PC-9 (cell line): Measurements from ENCODE around the gene IARS2. TPM values are rescaled to one million over a fixed set of nuclear protein-coding genes. Genes with fewer than 3 reads are reported as not detected.

Source experiments
- BruUV-seq: library from RNA; stranded (reverse); fragments of 400-500 nt; replicated peaks from 2 replicates; lab custom pipeline; 2021; lab: Mats Ljungman, UMichigan
- CTCF ChIA-PET: fragments of 300-600 bp; sonication (Branson Sonifier 250); formaldehyde crosslinking; loops from one replicate; lab custom pipeline; 2022; ENCODE audit warnings: antibody characterized with exemption; lab: Charles Lee
- POLR2A ChIA-PET: fragments of 300-600 bp; sonication (Branson Sonifier 250); formaldehyde crosslinking; loops from one replicate; lab custom pipeline; 2022; ENCODE audit warnings: antibody characterized with exemption; ENCODE audit not compliant: unreplicated experiment; lab: Charles Lee
- DNase-seq, 2 experiments: peaks; one replicate each; pipeline versions ENCODE4 v3.0.0 to v3.0.0-alpha.2; 2015 to 2022; ENCODE audit warnings: mixed read lengths in 1 of 2
- H2AFZ ChIP-seq: fragments of 200-600 bp; sonication (generic); 2 replicates; pipeline ENCODE4 v1.8.1; 2017; ENCODE audit warnings: antibody characterized with exemption
- H3F3A ChIP-seq: fragments of 200-600 bp; sonication (generic); 2 replicates; pipeline ENCODE4 v1.8.1; 2017; ENCODE audit warnings: antibody characterized with exemption, mild to moderate bottlenecking, low read depth; ENCODE audit not compliant: insufficient read depth
- H3K27ac ChIP-seq: fragments of 200-600 bp; sonication (generic); 2 replicates; pipeline ENCODE4 v1.6.1; 2016; ENCODE audit warnings: mixed run types
- H3K27me3 ChIP-seq: fragments of 200-600 bp; sonication (generic); 2 replicates; pipeline ENCODE4 v1.6.1; 2016; ENCODE audit warnings: low read depth, mixed run types; ENCODE audit not compliant: insufficient read depth
- H3K36me3 ChIP-seq: fragments of 200-600 bp; sonication (generic); 2 replicates; pipeline ENCODE4 v1.6.1; 2016; ENCODE audit warnings: low read depth, mixed run types
- H3K4me1 ChIP-seq: fragments of 200-600 bp; sonication (generic); replicated peaks from 2 replicates; pipeline ENCODE4 v1.6.1; 2016; ENCODE audit warnings: mixed run types; ENCODE audit not compliant: insufficient read depth
- H3K4me2 ChIP-seq: fragments of 200-600 bp; sonication (generic); 2 replicates; pipeline ENCODE4 v1.6.1; 2017; ENCODE audit warnings: mixed run types
- H3K4me3 ChIP-seq: fragments of 200-600 bp; sonication (generic); 2 replicates; pipeline ENCODE4 v1.6.1; 2016; ENCODE audit warnings: mixed run types
- H3K79me2 ChIP-seq: fragments of 200-600 bp; sonication (generic); 2 replicates; pipeline ENCODE4 v1.6.1; 2017; ENCODE audit warnings: low read depth, mixed run types
- H3K9me2 ChIP-seq: fragments of 200-600 bp; sonication (generic); 2 replicates; pipeline ENCODE4 v1.8.1; 2017; ENCODE audit warnings: mild to moderate bottlenecking; ENCODE audit not compliant: insufficient read depth
- H3K9me3 ChIP-seq: fragments of 200-600 bp; sonication (generic); 2 replicates; pipeline ENCODE4 v1.8.1; 2016; ENCODE audit warnings: low read depth; ENCODE audit not compliant: insufficient read depth
- H4K20me1 ChIP-seq: fragments of 200-600 bp; sonication (generic); 2 replicates; pipeline ENCODE4 v1.8.1; 2017; ENCODE audit not compliant: insufficient read depth
- CTCF ChIP-seq: fragments of 200-600 bp; sonication (generic); conservative IDR thresholded peaks from 2 replicates; pipeline ENCODE4 v1.6.1; 2017; ENCODE audit warnings: mixed run types, antibody characterized with exemption, mild to moderate bottlenecking, moderate library complexity
- EZH2 ChIP-seq: fragments of 200-600 bp; sonication (generic); IDR thresholded peaks from 2 replicates; pipeline ENCODE4 v1.8.0; 2017; ENCODE audit warnings: antibody characterized with exemption, low read depth
- intact Hi-C: fragments of 100-400 bp; cut with micrococcal nuclease; formaldehyde crosslinking; loops from one replicate; pipeline ENCODE4 v1.10.0; 2022; ENCODE audit not compliant: unreplicated experiment
- microRNA-seq: library from miRNA; unstranded; fragments of <30 nt; microRNA quantifications from one replicate; pipeline ENCODE4 v1.2.0, GENCODE V29; 2021; ENCODE audit warnings: borderline number of aligned reads, borderline replicate concordance
- total RNA-seq: library from RNA; stranded (reverse); gene quantifications from 2 replicates; pipeline ENCODE4 v1.2.3, GENCODE V29; 2021

IARS2 gene
- total RNA-seq, 1 experiment from 2014 or later = 155 TPM

- Histone ChIP-seq H2AFZ (no peak overlapping the region), H3K4me2 (no peak overlapping the region), H3K4me3 (no peak overlapping the region), H3F3A (peaks cover 21% of the 10 kb centered on the region; the same call in 1 of the 2 replicates), H3K9me3 (no peaks in the 10 kb centered on the region), H3K4me1 (no peaks in the 10 kb centered on the region), H4K20me1 (peaks cover 5% of the 10 kb centered on the region), H3K36me3 (peaks cover 28% of the 10 kb centered on the region), H3K27me3 (no peaks in the 10 kb centered on the region), H3K79me2 (no peaks in the 10 kb centered on the region), H3K27ac (no peak overlapping the region), H3K9me2 (no peaks in the 10 kb centered on the region)
- DNase-seq = no peak
- intact Hi-C loops = loop anchor here (5.0 kb wide), 1 partner anchor 904 kb away; no protein-coding TSS in a partner anchor
- CTCF ChIA-PET = no interaction called here
- POLR2A ChIA-PET = no interaction called here
- BruUV-seq = no TSS peak
- TF ChIP-seq EZH2 = no peak
- TF ChIP-seq CTCF = no peak
Measured at GRCh38 chr1:220188538-220188937, 94.6 kb downstream of the IARS2 start.

GRCh38 chr1:220189750-220190347 is 95.9 kb downstream of the IARS2 start:
- intact Hi-C loops = loop anchor here (1.0 to 5.0 kb wide), 2 partner anchors 586 to 902 kb away; no protein-coding TSS in a partner anchor
- TF ChIP-seq EZH2 (no peak), CTCF (peak; percentile 69)
- H3K4me1 ChIP-seq = no peaks in the 10 kb centered on the region
- H4K20me1 ChIP-seq = peaks cover under 1% of the 10 kb centered on the region
- POLR2A ChIA-PET = interaction anchor here (0.7 kb wide), 1 partner anchor 543 kb away, joined by 4 read pairs; no protein-coding TSS in a partner anchor
- no peak overlapping the region for H3K4me3 ChIP-seq
- no peak overlapping the region for H3K4me2 ChIP-seq
- no peak overlapping the region for H2AFZ ChIP-seq
- peaks cover 28% of the 10 kb centered on the region for H3K36me3 ChIP-seq
- CTCF ChIA-PET = interaction anchor here (0.6 to 1.0 kb wide), 3 partner anchors 533 to 614 kb away, joined by 3 to 5 read pairs (median 3); no protein-coding TSS in a partner anchor
- DNase-seq = no peak
- no peaks in the 10 kb centered on the region for H3K9me2 ChIP-seq
- H3K79me2 ChIP-seq = no peaks in the 10 kb centered on the region
- H3K27me3 ChIP-seq = no peaks in the 10 kb centered on the region
- H3F3A ChIP-seq = peaks cover 19% of the 10 kb centered on the region; the same call in 1 of the 2 replicates
- no TSS peak for BruUV-seq
- H3K9me3 ChIP-seq = no peaks in the 10 kb centered on the region
- no peak overlapping the region for H3K27ac ChIP-seq

- TF ChIP-seq EZH2 = no peak
- no peak for TF ChIP-seq CTCF
- no peak overlapping the region for H3K4me2 ChIP-seq
- no peaks in the 10 kb centered on the region for H3K4me1 ChIP-seq
- 0 out of 2 replicates have a peak overlapping the region, but pooled peaks have one; percentile 12 for H3K27ac ChIP-seq
- no TSS peak for BruUV-seq
- no peaks in the 10 kb centered on the region for H4K20me1 ChIP-seq
- no peaks in the 10 kb centered on the region for H3K9me2 ChIP-seq
- peaks cover 20% of the 10 kb centered on the region for H3K36me3 ChIP-seq
- H3K9me3 ChIP-seq = no peaks in the 10 kb centered on the region
- ChIA-PET POLR2A (interaction anchor here (0.6 to 0.8 kb wide), 2 partner anchors 93 to 553 kb away, joined by 4 to 12 read pairs; no protein-coding TSS in a partner anchor), CTCF (interaction anchor here (0.6 kb wide), 1 partner anchor 608 kb away, joined by 3 read pairs; no protein-coding TSS in a partner anchor)
- H3K4me3 ChIP-seq = no peak overlapping the region
- peaks cover 7% of the 10 kb centered on the region; the same call in 1 of the 2 replicates for H3F3A ChIP-seq
- no peak overlapping the region for H2AFZ ChIP-seq
- intact Hi-C loops = no loop called here
- DNase-seq = no peak
- H3K27me3 ChIP-seq = no peaks in the 10 kb centered on the region
- no peaks in the 10 kb centered on the region for H3K79me2 ChIP-seq
Measured at GRCh38 chr1:220195701-220196100, 101.8 kb downstream of the IARS2 start.

Small RNAs within 50 kb of the gene (microRNA-seq; reads per million reads assigned to microRNA genes)
- gene MIR194-1 (not detected), gene MIR215 (2.0 reads per million)

Other genes with a start within 250 kb of the IARS2 start
- not detected in 2 replicates for gene SLC30A10, start 165.6 kb upstream of the IARS2 start, total RNA-seq
- gene EPRS1, start 47.6 kb upstream of the IARS2 start, total RNA-seq = 158 and 182 TPM in 2 replicates
- gene BPNT1, start 4.3 kb upstream of the IARS2 start, total RNA-seq = 41.5 and 50.8 TPM in 2 replicates
- gene RAB3GAP2, start 178.3 kb downstream of the IARS2 start, total RNA-seq = 48.8 and 51.0 TPM in 2 replicates